GM12878 (cell line): ENCODE results near the gene SEMA5A. TPM values are rescaled to one million over a fixed set of nuclear protein-coding genes. Genes with fewer than 3 reads are reported as not detected.

Experiments used
- ATF2 ChIP-seq: IDR thresholded peaks from 2 replicates; pipeline ENCODE4 v1.6.1; 2012; ENCODE audit warnings: low read length, inconsistent platforms
- BCL3 ChIP-seq: IDR thresholded peaks from 2 replicates; pipeline ENCODE4 v1.6.1; 2011; ENCODE audit warnings: borderline replicate concordance, low read depth, mild to moderate bottlenecking, moderate library complexity, low read length; ENCODE audit not compliant: insufficient read depth, poor library complexity, severe bottlenecking
- CBFB ChIP-seq: IDR thresholded peaks from 2 replicates; pipeline ENCODE4 v1.6.1; 2016; ENCODE audit warnings: antibody characterized with exemption, low read depth
- GATAD2B ChIP-seq: fragments of 450-650 bp; conservative IDR thresholded peaks from 2 replicates; pipeline ENCODE4 v1.6.1; 2017; ENCODE audit warnings: low read depth, mild to moderate bottlenecking, moderate library complexity
- MYC ChIP-seq: IDR thresholded peaks from 2 replicates; pipeline ENCODE4 v1.6.1; 2011; ENCODE audit warnings: mild to moderate bottlenecking, low read length, moderate library complexity, inconsistent platforms; ENCODE audit not compliant: insufficient read depth, insufficient replicate concordance, insufficient read length, severe bottlenecking
- NKRF ChIP-seq: fragments of 450-650 bp; conservative IDR thresholded peaks from 2 replicates; pipeline ENCODE4 v1.6.1; 2017; ENCODE audit warnings: mild to moderate bottlenecking, moderate library complexity
- POLR2AphosphoS5 ChIP-seq: IDR thresholded peaks from 2 replicates; pipeline ENCODE4 v1.6.1; 2011; ENCODE audit warnings: mild to moderate bottlenecking, low read length, inconsistent platforms
- RUNX3 ChIP-seq: IDR thresholded peaks from 2 replicates; pipeline ENCODE4 v1.6.1; 2012; ENCODE audit warnings: low read length, inconsistent platforms
- SIN3A ChIP-seq: IDR thresholded peaks from 2 replicates; pipeline ENCODE4 v1.6.1; 2012; ENCODE audit warnings: low read depth, low read length, improper control_type of control experiment
- SMARCA5 ChIP-seq: fragments of 450-650 bp; IDR thresholded peaks from 2 replicates; pipeline ENCODE4 v1.6.1; 2017; ENCODE audit warnings: mild to moderate bottlenecking
- TCF7 ChIP-seq: IDR thresholded peaks from 2 replicates; pipeline ENCODE4 v1.6.1; 2014; ENCODE audit warnings: antibody characterized with exemption, borderline replicate concordance
- ZBTB40 ChIP-seq: fragments of 450-650 bp; IDR thresholded peaks from 2 replicates; pipeline ENCODE4 v1.6.1; 2016; ENCODE audit warnings: mild to moderate bottlenecking, moderate library complexity, borderline replicate concordance
- polyA plus RNA-seq, 11 experiments: library from polyadenylated mRNA; depleted of rRNA in 4 of 11; unstranded in 6 of 11; stranded (reverse) in 5 of 11; fragments of >200 nt; fragmentation: Nextera tagmentation in 4 of 11; fragmentation: Illumina TruSeq in 1 of 11; extraction: Ambion mirVana in 4 of 11; extraction: Trizol in 1 of 11; gene quantifications; 1 replicate in 1 of 11; 2 replicates in 10 of 11; pipeline versions ENCODE4 v1.2.1 to v1.2.3, GENCODE V29; 2011 to 2016; ENCODE audit warnings: inconsistent platforms in 2 of 11, missing spikeins in 2 of 11, low read depth in 1 of 11
- total RNA-seq, 4 experiments: library from RNA; depleted of rRNA in 3 of 4; stranded (reverse); fragments of >200 nt in 3 of 4; fragmentation: Illumina TruSeq in 1 of 4; extraction: Trizol in 1 of 4; gene quantifications; 2 replicates each; pipeline versions ENCODE4 v1.2.1 to v1.2.3, GENCODE V29; 2013 to 2021

Gene SEMA5A
- total and polyA plus RNA-seq, 10 of the 15 experiments (the other 5 are each of a cell fraction or from before 2014, with no cell fraction given), result 0.03 to 2.4 (median 0.09) TPM; not detected in 1

- TF ChIP-seq MYC (no peak), RUNX3 (no peak), SMARCA5 (no peak), NKRF (no peak), CBFB (no peak), POLR2AphosphoS5 (no peak), ATF2 (no peak), BCL3 (no peak), ZBTB40 (no peak), SIN3A (no peak), TCF7 (no peak), GATAD2B (no peak)
These were observed 263.7 kb downstream of the SEMA5A start (continued) for GRCh38 chr5:9282211-9282610.
